ENCODE measurements around the gene AMDHD2. TPM values are rescaled to one million over a fixed set of nuclear protein-coding genes. Genes with fewer than 3 reads are reported as not detected.

Gene AMDHD2
- total and polyA plus RNA-seq, 2 experiments from 2014 or later = 20.2 to 68.1 TPM

GRCh38 chr16:2476741-2477140 lies 43.4 kb upstream of the AMDHD2 start (continued):
- TF ChIP-seq ZNF331 (CRISPR knock-in tag; IDR thresholded peaks at IDR 0.05; ENCODE audit: low read depth) (no peak), CREB1 (CRISPR knock-in tag; IDR thresholded peaks at IDR 0.05; ENCODE audit: low read depth) (no peak), CTCF (conservative IDR thresholded peaks at IDR 0.05; ENCODE audit: low read depth in 2 of 2) (no peak), ZNF114 (CRISPR knock-in tag; IDR thresholded peaks at IDR 0.05) (no peak), NANOG (IDR thresholded peaks at IDR 0.05; ENCODE audit: borderline replicate concordance) (no peak), EZH2 (IDR thresholded peaks at IDR 0.05; ENCODE audit: low read depth, unreplicated experiment) (no peak), JUNB (IDR thresholded peaks at IDR 0.05; ENCODE audit: unreplicated experiment) (no peak), EZH2phosphoT487 (IDR thresholded peaks at IDR 0.05; ENCODE audit: unreplicated experiment) (no peak), POLR2AphosphoS5 (IDR thresholded peaks at IDR 0.05; ENCODE audit: low read depth) (no peak)
- TF ChIP-seq, protein P1, sequence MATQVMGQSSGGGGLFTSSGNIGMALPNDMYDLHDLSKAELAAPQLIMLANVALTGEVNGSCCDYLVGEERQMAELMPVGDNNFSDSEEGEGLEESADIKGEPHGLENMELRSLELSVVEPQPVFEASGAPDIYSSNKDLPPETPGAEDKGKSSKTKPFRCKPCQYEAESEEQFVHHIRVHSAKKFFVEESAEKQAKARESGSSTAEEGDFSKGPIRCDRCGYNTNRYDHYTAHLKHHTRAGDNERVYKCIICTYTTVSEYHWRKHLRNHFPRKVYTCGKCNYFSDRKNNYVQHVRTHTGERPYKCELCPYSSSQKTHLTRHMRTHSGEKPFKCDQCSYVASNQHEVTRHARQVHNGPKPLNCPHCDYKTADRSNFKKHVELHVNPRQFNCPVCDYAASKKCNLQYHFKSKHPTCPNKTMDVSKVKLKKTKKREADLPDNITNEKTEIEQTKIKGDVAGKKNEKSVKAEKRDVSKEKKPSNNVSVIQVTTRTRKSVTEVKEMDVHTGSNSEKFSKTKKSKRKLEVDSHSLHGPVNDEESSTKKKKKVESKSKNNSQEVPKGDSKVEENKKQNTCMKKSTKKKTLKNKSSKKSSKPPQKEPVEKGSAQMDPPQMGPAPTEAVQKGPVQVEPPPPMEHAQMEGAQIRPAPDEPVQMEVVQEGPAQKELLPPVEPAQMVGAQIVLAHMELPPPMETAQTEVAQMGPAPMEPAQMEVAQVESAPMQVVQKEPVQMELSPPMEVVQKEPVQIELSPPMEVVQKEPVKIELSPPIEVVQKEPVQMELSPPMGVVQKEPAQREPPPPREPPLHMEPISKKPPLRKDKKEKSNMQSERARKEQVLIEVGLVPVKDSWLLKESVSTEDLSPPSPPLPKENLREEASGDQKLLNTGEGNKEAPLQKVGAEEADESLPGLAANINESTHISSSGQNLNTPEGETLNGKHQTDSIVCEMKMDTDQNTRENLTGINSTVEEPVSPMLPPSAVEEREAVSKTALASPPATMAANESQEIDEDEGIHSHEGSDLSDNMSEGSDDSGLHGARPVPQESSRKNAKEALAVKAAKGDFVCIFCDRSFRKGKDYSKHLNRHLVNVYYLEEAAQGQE (IDR thresholded peaks at IDR 0.05; ENCODE audit: unreplicated experiment) = no peak
- TF ChIP-seq, protein P2, sequence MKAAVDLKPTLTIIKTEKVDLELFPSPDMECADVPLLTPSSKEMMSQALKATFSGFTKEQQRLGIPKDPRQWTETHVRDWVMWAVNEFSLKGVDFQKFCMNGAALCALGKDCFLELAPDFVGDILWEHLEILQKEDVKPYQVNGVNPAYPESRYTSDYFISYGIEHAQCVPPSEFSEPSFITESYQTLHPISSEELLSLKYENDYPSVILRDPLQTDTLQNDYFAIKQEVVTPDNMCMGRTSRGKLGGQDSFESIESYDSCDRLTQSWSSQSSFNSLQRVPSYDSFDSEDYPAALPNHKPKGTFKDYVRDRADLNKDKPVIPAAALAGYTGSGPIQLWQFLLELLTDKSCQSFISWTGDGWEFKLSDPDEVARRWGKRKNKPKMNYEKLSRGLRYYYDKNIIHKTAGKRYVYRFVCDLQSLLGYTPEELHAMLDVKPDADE (IDR thresholded peaks at IDR 0.05) = no peak

- Mint-ChIP-seq H3K27me3 (ENCODE audit: insufficient read depth, low read depth, poor library complexity) (peaks cover 29% of the 10 kb centered on the region), H3K9me3 (no peaks in the 10 kb centered on the region), H3K4me1 (peaks cover 10% of the 10 kb centered on the region; the same call in 2 of the 3 replicates), H3K4me3 (no peak overlapping the region; the same call in 2 of the 3 replicates), H3K36me3 (ENCODE audit: low read depth) (no peaks in the 10 kb centered on the region; the same call in 2 of the 3 replicates), H3K27ac (no peak overlapping the region)
- no peak for ATAC-seq
- no peak overlapping the region for H3K27ac ChIP-seq (ENCODE audit: low read depth)
- peaks cover 35% of the 10 kb centered on the region for H3K27me3 ChIP-seq (ENCODE audit: insufficient read depth)
- DNase-seq (ENCODE audit: low spot score) = no peak
- no peaks in the 10 kb centered on the region for H3K9me2 ChIP-seq (ENCODE audit: insufficient read depth)
- peaks cover 8% of the 10 kb centered on the region for H3K4me1 ChIP-seq (ENCODE audit: insufficient read depth)
- H3F3A ChIP-seq (replicated peaks; ENCODE audit: low read depth) = peaks cover 16% of the 10 kb centered on the region
- H4K20me1 ChIP-seq (replicated peaks; ENCODE audit: insufficient read depth) = peaks cover 32% of the 10 kb centered on the region
- no peaks in the 10 kb centered on the region for H3K36me3 ChIP-seq (ENCODE audit: insufficient read depth)
- peaks cover 17% of the 10 kb centered on the region for H3K79me2 ChIP-seq (replicated peaks; ENCODE audit: insufficient read depth)
- H3K4me3 ChIP-seq = no peak overlapping the region
- no peak overlapping the region for H3K4me2 ChIP-seq
- H2AFZ ChIP-seq = no peak overlapping the region
- TF ChIP-seq ZNF462 (CRISPR knock-in tag; IDR thresholded peaks at IDR 0.05) = no peak
- TF ChIP-seq EZH2phosphoT487 (IDR thresholded peaks at IDR 0.05; ENCODE audit: unreplicated experiment) = no peak
- no peak for TF ChIP-seq ZNF114 (CRISPR knock-in tag; IDR thresholded peaks at IDR 0.05)
- TF ChIP-seq EZH2 (IDR thresholded peaks at IDR 0.05; ENCODE audit: low read depth, unreplicated experiment) = no peak
- TF ChIP-seq JUNB (IDR thresholded peaks at IDR 0.05; ENCODE audit: unreplicated experiment) = no peak
Measured at GRCh38 chr16:2477327-2477726, 42.8 kb upstream of the AMDHD2 start.

Measured in GM23338 (cell line).